K562 (cell line): ENCODE results near the gene ACTRT3. TPM values are rescaled to one million over a fixed set of nuclear protein-coding genes. Genes with fewer than 3 reads are reported as not detected.

Experiments used
- CHD1 ChIP-seq: fragments of 200-600 bp; sonication (generic); IDR thresholded peaks from one replicate; pipeline ENCODE4 v1.6.1; 2012; ENCODE audit warnings: mild to moderate bottlenecking, moderate library complexity, low read length, inconsistent platforms
- ELF2 ChIP-seq: fragments of 250-450 bp; sonication (Bioruptor Pico); IDR thresholded peaks from 2 replicates; pipeline ENCODE4 v1.5.0; 2021; ENCODE audit warnings: mild to moderate bottlenecking
- EWSR1 ChIP-seq: fragments of 450-650 bp; IDR thresholded peaks from 2 replicates; pipeline ENCODE4 v1.6.1; 2018; ENCODE audit warnings: borderline replicate concordance, mild to moderate bottlenecking, low read depth, moderate library complexity; ENCODE audit not compliant: partially characterized antibody
- FOXK1 ChIP-seq: sonication (generic); formaldehyde crosslinking; IDR thresholded peaks from 2 replicates; pipeline ENCODE4 v1.8.0; 2022; ENCODE audit warnings: missing genetic modification reagents, mild to moderate bottlenecking, borderline replicate concordance
- MTA3 ChIP-seq: fragments of 450-650 bp; formaldehyde crosslinking; IDR thresholded peaks from 2 replicates; pipeline ENCODE4 v1.6.1; 2017; ENCODE audit warnings: mild to moderate bottlenecking, borderline replicate concordance
- PHB ChIP-seq: fragments of 250-450 bp; sonication (Bioruptor Pico); IDR thresholded peaks from 2 replicates; pipeline ENCODE4 v1.5.0; 2021
- PHTF2 ChIP-seq: fragments of 250-450 bp; sonication (Bioruptor Pico); IDR thresholded peaks from 2 replicates; pipeline ENCODE4 v1.5.0; 2021; ENCODE audit warnings: mild to moderate bottlenecking
- RUNX1 ChIP-seq: sonication (generic); IDR thresholded peaks from 2 replicates; pipeline ENCODE4 v1.6.1; 2016; ENCODE audit warnings: antibody characterized with exemption, low read depth
- SMAD1 ChIP-seq: fragments of 150-350 bp; IDR thresholded peaks from 2 replicates; pipeline ENCODE4 v1.6.1; 2014; ENCODE audit warnings: low read length, low read depth; ENCODE audit not compliant: partially characterized antibody
- ZNF134 ChIP-seq: fragments of 250-450 bp; sonication (Bioruptor Pico); conservative IDR thresholded peaks from 2 replicates; pipeline ENCODE4 v1.4.0; 2020
- ZNF197 ChIP-seq: fragments of 200-800 bp; sonication (Bioruptor generic); IDR thresholded peaks from 2 replicates; pipeline ENCODE4 v1.6.1; 2016; ENCODE audit warnings: low read depth, missing genetic modification characterization, missing compliant biosample characterization
- ZNF217 ChIP-seq: sonication (generic); formaldehyde crosslinking; IDR thresholded peaks from 2 replicates; pipeline ENCODE4 v1.8.0; 2022; ENCODE audit warnings: mild to moderate bottlenecking, missing genetic modification reagents
- polyA plus RNA-seq, 8 experiments: library from polyadenylated mRNA; depleted of rRNA in 4 of 8; stranded (reverse) in 5 of 8; unstranded in 3 of 8; fragments of >200 nt; fragmentation: Nextera tagmentation in 2 of 8; fragmentation: Illumina TruSeq in 1 of 8; extraction: Ambion mirVana in 2 of 8; extraction: Trizol in 1 of 8; gene quantifications; 2 replicates each; pipeline versions ENCODE4 v1.2.1 to v1.2.3, GENCODE V29; 2011 to 2014; ENCODE audit warnings: inconsistent platforms in 1 of 8, missing spikeins in 1 of 8
- total RNA-seq, 7 experiments: library from RNA; depleted of rRNA in 6 of 7; stranded (reverse); fragments of >200 nt in 6 of 7; fragmentation: Illumina TruSeq in 2 of 7; extraction: Trizol in 2 of 7; gene quantifications; 2 replicates each; pipeline versions ENCODE4 v1.2.1 to v1.2.3, GENCODE V29; 2011 to 2021; ENCODE audit warnings: low replicate concordance in 1 of 7
- TF ChIP-seq, protein P1 (sequence below): fragments of 450-650 bp; IDR thresholded peaks from 2 replicates; pipeline ENCODE4 v1.6.1; 2016; ENCODE audit warnings: borderline replicate concordance
- TF ChIP-seq, protein P2 (sequence below), 2 experiments: fragments of 450-650 bp; IDR thresholded peaks; 2 replicates each; pipeline ENCODE4 v1.6.1; 2016; ENCODE audit warnings: mild to moderate bottlenecking in 2 of 2, borderline replicate concordance in 1 of 2, low read depth in 1 of 2, moderate library complexity in 1 of 2
- TF ChIP-seq, protein P3 (sequence below): fragments of 250-450 bp; sonication (Bioruptor Pico); IDR thresholded peaks from 2 replicates; pipeline ENCODE4 v1.8.0; 2021; ENCODE audit warnings: borderline replicate concordance, mild to moderate bottlenecking, moderate library complexity; ENCODE audit not compliant: poor library complexity, severe bottlenecking
- TF ChIP-seq, protein P4 (sequence below): sonication (generic); formaldehyde crosslinking; IDR thresholded peaks from 2 replicates; pipeline ENCODE4 v1.8.0; 2022; ENCODE audit warnings: missing genetic modification reagents, mild to moderate bottlenecking, moderate library complexity, borderline replicate concordance

ACTRT3 gene
- total and polyA plus RNA-seq, 9 of the 15 experiments (the other 6 are each of a cell fraction or from before 2014, with no cell fraction given), result 0.06 to 0.11 (median 0.07) TPM; not detected in 5

DNA sequence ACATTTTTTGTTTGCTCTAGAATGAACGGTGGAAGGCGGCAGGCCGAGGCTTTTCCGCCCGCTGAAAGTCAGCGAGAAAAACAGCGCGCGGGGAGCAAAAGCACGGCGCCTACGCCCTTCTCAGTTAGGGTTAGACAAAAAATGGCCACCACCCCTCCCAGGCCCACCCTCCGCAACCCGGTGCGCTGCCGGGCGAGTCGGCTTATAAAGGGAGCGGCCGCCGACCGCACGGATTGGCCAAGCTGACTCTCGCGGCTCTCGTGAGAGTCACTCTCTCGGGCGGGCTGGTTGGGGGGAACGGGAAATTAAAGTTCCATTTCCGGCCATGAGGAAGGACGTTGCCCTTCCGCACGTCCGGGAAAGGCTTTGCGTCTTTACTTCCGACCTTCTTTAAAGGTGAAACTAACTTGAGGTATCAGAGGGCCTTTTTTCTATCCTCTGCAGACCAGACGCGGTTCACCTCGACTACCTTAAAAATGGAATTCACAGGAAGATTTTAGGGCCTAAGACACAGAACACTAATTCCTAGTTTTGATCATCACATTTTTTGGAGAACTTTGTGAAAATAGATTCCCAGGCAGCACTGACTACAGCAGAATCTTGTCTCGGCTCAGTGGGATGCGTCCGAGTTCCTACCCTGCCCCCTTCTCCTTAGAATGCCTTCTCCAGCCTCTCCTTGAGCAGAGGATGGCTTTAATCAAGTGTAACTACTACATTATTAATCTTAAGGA is 4.3 kb downstream of the ACTRT3 start, which contains the start of gene TERC (continued):
- peak; percentile 88 for TF ChIP-seq MTA3
- TF ChIP-seq PHTF2 (CRISPR knock-in tag), result no peak
- TF ChIP-seq, protein P1, sequence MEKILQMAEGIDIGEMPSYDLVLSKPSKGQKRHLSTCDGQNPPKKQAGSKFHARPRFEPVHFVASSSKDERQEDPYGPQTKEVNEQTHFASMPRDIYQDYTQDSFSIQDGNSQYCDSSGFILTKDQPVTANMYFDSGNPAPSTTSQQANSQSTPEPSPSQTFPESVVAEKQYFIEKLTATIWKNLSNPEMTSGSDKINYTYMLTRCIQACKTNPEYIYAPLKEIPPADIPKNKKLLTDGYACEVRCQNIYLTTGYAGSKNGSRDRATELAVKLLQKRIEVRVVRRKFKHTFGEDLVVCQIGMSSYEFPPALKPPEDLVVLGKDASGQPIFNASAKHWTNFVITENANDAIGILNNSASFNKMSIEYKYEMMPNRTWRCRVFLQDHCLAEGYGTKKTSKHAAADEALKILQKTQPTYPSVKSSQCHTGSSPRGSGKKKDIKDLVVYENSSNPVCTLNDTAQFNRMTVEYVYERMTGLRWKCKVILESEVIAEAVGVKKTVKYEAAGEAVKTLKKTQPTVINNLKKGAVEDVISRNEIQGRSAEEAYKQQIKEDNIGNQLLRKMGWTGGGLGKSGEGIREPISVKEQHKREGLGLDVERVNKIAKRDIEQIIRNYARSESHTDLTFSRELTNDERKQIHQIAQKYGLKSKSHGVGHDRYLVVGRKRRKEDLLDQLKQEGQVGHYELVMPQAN, result no peak
- no peak for TF ChIP-seq ZNF134
- TF ChIP-seq FOXK1 (CRISPR knock-in tag), result no peak
- TF ChIP-seq EWSR1, result no peak
- TF ChIP-seq PHB (CRISPR knock-in tag), result 0 out of 2 replicates have a peak, but pooled peaks have one; percentile 46
- peak; percentile 86 for TF ChIP-seq CHD1
- TF ChIP-seq, protein P2, sequence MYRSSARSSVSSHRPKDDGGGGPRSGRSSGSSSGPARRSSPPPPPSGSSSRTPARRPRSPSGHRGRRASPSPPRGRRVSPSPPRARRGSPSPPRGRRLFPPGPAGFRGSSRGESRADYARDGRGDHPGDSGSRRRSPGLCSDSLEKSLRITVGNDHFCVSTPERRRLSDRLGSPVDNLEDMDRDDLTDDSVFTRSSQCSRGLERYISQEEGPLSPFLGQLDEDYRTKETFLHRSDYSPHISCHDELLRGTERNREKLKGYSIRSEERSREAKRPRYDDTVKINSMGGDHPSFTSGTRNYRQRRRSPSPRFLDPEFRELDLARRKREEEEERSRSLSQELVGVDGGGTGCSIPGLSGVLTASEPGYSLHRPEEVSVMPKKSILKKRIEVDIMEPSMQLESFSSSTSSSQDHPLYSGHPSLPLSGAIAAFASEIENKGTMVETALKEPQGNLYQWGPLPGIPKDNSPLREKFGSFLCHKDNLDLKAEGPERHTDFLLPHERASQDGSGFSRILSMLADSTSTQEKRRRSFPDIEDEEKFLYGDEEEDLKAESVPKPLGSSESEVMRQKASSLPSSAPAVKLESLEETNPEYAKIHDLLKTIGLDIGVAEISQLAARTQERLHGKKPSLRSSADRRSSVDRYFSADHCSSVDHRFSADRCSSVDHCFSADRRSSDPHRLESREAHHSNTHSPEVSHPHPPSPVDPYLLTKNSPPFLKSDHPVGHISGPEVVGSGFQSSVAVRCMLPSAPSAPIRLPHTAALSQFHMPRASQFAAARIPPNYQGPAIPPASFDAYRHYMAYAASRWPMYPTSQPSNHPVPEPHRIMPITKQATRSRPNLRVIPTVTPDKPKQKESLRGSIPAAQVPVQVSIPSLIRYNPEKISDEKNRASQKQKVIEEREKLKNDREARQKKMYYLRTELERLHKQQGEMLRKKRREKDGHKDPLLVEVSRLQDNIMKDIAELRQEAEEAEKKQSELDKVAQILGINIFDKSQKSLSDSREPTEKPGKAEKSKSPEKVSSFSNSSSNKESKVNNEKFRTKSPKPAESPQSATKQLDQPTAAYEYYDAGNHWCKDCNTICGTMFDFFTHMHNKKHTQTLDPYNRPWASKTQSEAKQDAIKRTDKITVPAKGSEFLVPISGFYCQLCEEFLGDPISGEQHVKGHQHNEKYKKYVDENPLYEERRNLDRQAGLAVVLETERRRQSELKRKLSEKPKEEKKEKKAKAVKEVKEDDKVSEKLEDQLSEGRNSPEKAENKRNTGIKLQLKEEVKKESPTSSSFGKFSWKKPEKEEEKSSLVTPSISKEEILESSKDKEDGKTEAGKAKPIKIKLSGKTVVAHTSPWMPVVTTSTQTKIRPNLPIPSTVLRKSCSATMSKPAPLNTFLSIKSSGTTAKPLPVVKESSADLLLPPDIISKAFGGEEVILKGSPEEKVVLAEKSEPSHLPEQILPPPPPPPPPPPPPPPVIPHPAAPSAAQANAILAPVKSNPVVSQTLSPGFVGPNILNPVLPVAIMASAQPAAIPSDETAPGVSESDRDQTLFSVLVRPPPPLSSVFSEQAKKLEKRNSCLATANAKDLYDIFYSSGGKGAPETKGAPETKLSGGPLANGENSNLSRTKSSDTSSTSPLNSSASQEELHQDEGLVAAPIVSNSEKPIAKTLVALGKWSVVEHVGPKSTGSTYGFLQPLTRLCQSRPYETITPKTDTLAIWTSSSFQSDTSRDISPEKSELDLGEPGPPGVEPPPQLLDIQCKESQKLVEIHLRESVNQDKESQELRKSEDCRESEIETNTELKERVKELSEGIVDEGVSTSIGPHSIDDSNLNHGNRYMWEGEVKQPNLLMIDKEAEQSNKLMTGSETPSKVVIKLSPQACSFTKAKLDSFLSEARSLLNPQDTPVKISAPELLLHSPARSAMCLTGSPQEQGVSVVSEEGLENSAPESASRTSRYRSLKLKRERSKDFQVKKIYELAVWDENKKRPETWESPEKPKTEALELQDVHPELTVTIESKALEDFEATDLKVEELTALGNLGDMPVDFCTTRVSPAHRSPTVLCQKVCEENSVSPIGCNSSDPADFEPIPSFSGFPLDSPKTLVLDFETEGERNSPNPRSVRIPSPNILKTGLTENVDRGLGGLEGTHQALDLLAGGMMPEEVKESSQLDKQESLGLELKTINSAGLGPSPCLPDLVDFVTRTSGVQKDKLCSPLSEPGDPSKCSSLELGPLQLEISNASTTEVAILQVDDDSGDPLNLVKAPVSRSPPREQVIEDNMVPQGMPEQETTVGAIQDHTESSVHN (IDR thresholded peaks at IDR 0.05; ENCODE audit: borderline replicate concordance in 1 of 2, low read depth in 1 of 2), result no peak
- TF ChIP-seq ELF2 (CRISPR knock-in tag), result no peak
- peak; percentile 65 for TF ChIP-seq SMAD1
- TF ChIP-seq, protein P3, sequence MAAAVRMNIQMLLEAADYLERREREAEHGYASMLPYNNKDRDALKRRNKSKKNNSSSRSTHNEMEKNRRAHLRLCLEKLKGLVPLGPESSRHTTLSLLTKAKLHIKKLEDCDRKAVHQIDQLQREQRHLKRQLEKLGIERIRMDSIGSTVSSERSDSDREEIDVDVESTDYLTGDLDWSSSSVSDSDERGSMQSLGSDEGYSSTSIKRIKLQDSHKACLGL (CRISPR knock-in tag), result no peak
- no peak for TF ChIP-seq ZNF217 (CRISPR knock-in tag)
- no peak for TF ChIP-seq RUNX1
- TF ChIP-seq, protein P4, sequence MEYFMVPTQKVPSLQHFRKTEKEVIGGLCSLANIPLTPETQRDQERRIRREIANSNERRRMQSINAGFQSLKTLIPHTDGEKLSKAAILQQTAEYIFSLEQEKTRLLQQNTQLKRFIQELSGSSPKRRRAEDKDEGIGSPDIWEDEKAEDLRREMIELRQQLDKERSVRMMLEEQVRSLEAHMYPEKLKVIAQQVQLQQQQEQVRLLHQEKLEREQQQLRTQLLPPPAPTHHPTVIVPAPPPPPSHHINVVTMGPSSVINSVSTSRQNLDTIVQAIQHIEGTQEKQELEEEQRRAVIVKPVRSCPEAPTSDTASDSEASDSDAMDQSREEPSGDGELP (CRISPR knock-in tag), result no peak; the same call in 1 of the 2 replicates
- no peak for TF ChIP-seq ZNF197 (CRISPR knock-in tag)
